A549 (cell line): ENCODE data around the gene SCN5A. TPM values are rescaled to one million over a fixed set of nuclear protein-coding genes. Genes with fewer than 3 reads are reported as not detected.

Experiments
- ATAC-seq, 2 experiments: fragments of 200-7000 bp in 1 of 2; fragments of >200 bp in 1 of 2; cut with Nextera tagmentation in 1 of 2; cut with Tn5 transposase in 1 of 2; 3 replicates each; pipeline versions ENCODE4 v1.8.0 to v1.9.1; 2018 to 2020; ENCODE audit warnings: mild to moderate bottlenecking in 1 of 2, moderate library complexity in 1 of 2
- CTCF ChIA-PET: fragments of 300-600 bp; sonication (Branson Sonifier 250); formaldehyde crosslinking; extraction: SDS; loops from one replicate; lab custom pipeline; 2021; ENCODE audit warnings: antibody characterized with exemption, inconsistent platforms; lab: Yijun Ruan, JAX
- POLR2A ChIA-PET: fragments of 350-600 bp; formaldehyde crosslinking; extraction: SDS; loops from one replicate; lab custom pipeline; 2021; ENCODE audit warnings: antibody characterized with exemption, inconsistent platforms; lab: Yijun Ruan, JAX
- DNase-seq, 2 experiments: peaks; one replicate each; pipeline versions ENCODE4 v3.0.0 to v3.0.0-alpha.2; 2011 to 2016; ENCODE audit warnings: low read depth in 1 of 2, low spot score in 1 of 2
- FAIRE-seq: peaks from 2 replicates; lab custom pipeline; 2011; peaks lifted over from hg19 to GRCh38; lab: Jason Lieb, UNC
- H3K27ac ChIP-seq, 2 experiments: fragments of >200 bp; sonication (Bioruptor Twin); formaldehyde crosslinking; 3 replicates each; pipeline ENCODE4 v1.5.1; 2016 to 2017
- H3K4me1 ChIP-seq: fragments of >200 bp; sonication (Bioruptor Twin); formaldehyde crosslinking; 3 replicates; pipeline ENCODE4 v1.6.1; 2016
- H3K4me2 ChIP-seq: fragments of >200 bp; sonication (Bioruptor Twin); formaldehyde crosslinking; 3 replicates; pipeline ENCODE4 v1.6.1; 2016
- H3K4me3 ChIP-seq: fragments of >200 bp; sonication (Bioruptor Twin); formaldehyde crosslinking; 3 replicates; pipeline ENCODE4 v1.5.1; 2016
- H3K9me3 ChIP-seq: fragments of >200 bp; sonication (Bioruptor Twin); formaldehyde crosslinking; 3 replicates; pipeline ENCODE4 v1.6.1; 2016
- BHLHE40 ChIP-seq: IDR thresholded peaks from 2 replicates; pipeline ENCODE4 v1.6.1; 2012; ENCODE audit warnings: low read depth, low read length, inconsistent platforms
- CBX2 ChIP-seq: fragments of 200-600 bp; sonication (generic); IDR thresholded peaks from 2 replicates; pipeline ENCODE4 v1.6.1; 2016; ENCODE audit warnings: low read depth, mild to moderate bottlenecking, borderline replicate concordance
- CHD2 ChIP-seq: fragments of 150-350 bp; IDR thresholded peaks from 2 replicates; pipeline ENCODE4 v1.6.1; 2014; ENCODE audit warnings: low read length; ENCODE audit not compliant: partially characterized antibody
- EHMT2 ChIP-seq: fragments of 200-600 bp; sonication (generic); IDR thresholded peaks from 2 replicates; pipeline ENCODE4 v1.6.1; 2016; ENCODE audit warnings: antibody characterized with exemption, low read depth, mild to moderate bottlenecking, moderate library complexity
- EP300 ChIP-seq, 2 experiments: fragments of >200 bp; sonication (Bioruptor Twin); formaldehyde crosslinking; IDR thresholded peaks; 2 replicates in 1 of 2; 3 replicates in 1 of 2; pipeline ENCODE4 v1.6.1; 2016 to 2017
- FOSB ChIP-seq: fragments of 250-450 bp; sonication (Bioruptor Pico); IDR thresholded peaks from 2 replicates; pipeline ENCODE4 v1.5.0; 2020; ENCODE audit warnings: mild to moderate bottlenecking, moderate library complexity
- HDAC2 ChIP-seq: fragments of 200-600 bp; sonication (generic); IDR thresholded peaks from 2 replicates; pipeline ENCODE4 v1.6.1; 2016
- HEYL ChIP-seq: fragments of 250-450 bp; sonication (Bioruptor Pico); IDR thresholded peaks from 2 replicates; pipeline ENCODE4 v1.8.0; 2021; ENCODE audit warnings: mild to moderate bottlenecking, moderate library complexity
- HOXB13 ChIP-seq: fragments of 250-450 bp; sonication (Bioruptor Pico); IDR thresholded peaks from 2 replicates; pipeline ENCODE4 v1.5.0; 2020; ENCODE audit warnings: low read depth, mild to moderate bottlenecking, moderate library complexity
- HOXB5 ChIP-seq: fragments of 250-450 bp; sonication (Bioruptor Pico); IDR thresholded peaks from 2 replicates; pipeline ENCODE4 v1.5.0; 2020; ENCODE audit warnings: mild to moderate bottlenecking, moderate library complexity
- JUN ChIP-seq, 2 experiments: fragments of >200 bp; sonication (Bioruptor Twin); formaldehyde crosslinking; IDR thresholded peaks; 2 replicates in 1 of 2; 3 replicates in 1 of 2; pipeline ENCODE4 v1.6.1; 2016 to 2017
- KDM1A ChIP-seq: fragments of 200-600 bp; sonication (generic); IDR thresholded peaks from 2 replicates; pipeline ENCODE4 v1.6.1; 2016; ENCODE audit warnings: low read depth, mild to moderate bottlenecking
- NR3C1 ChIP-seq: fragments of >200 bp; sonication (Bioruptor Twin); formaldehyde crosslinking; IDR thresholded peaks from 3 replicates; pipeline ENCODE4 v1.6.1; 2017
- POLR2A ChIP-seq: IDR thresholded peaks from 2 replicates; pipeline ENCODE4 v1.6.1; 2012; ENCODE audit warnings: mild to moderate bottlenecking, low read length
- RAD21 ChIP-seq, 2 experiments: fragments of >200 bp in 1 of 2; sonication (Bioruptor Twin) in 1 of 2; formaldehyde crosslinking in 1 of 2; IDR thresholded peaks in 1 of 2; conservative IDR thresholded peaks in 1 of 2; 2 replicates in 1 of 2; 3 replicates in 1 of 2; pipeline ENCODE4 v1.6.1; 2012 to 2018; ENCODE audit warnings: inconsistent platforms in 1 of 2
- RFX5 ChIP-seq: fragments of 450-650 bp; IDR thresholded peaks from 2 replicates; pipeline ENCODE4 v1.7.1; 2014; ENCODE audit warnings: antibody characterized with exemption, mild to moderate bottlenecking, moderate library complexity
- RNF2 ChIP-seq: fragments of 200-600 bp; sonication (generic); IDR thresholded peaks from 2 replicates; pipeline ENCODE4 v1.6.1; 2016; ENCODE audit warnings: low read depth, mild to moderate bottlenecking, antibody characterized with exemption, moderate library complexity, borderline replicate concordance
- SMC3 ChIP-seq: fragments of >200 bp; sonication (Bioruptor Twin); formaldehyde crosslinking; IDR thresholded peaks from 3 replicates; pipeline ENCODE4 v1.6.1; 2018; ENCODE audit warnings: inconsistent platforms
- ZC3H11A ChIP-seq: fragments of 450-650 bp; IDR thresholded peaks from 2 replicates; pipeline ENCODE4 v1.6.1; 2014; ENCODE audit warnings: antibody characterized with exemption, mild to moderate bottlenecking
- WGBS: methylation state at CpG from one replicate; pipeline ENCODE4 v1.1.6; 2017; ENCODE audit errors: missing lambda C conversion rate; 5-methylcytosine and 5-hydroxymethylcytosine counted together
- polyA plus RNA-seq, 4 experiments: library from polyadenylated mRNA; depleted of rRNA in 3 of 4; stranded (reverse); fragments of >200 nt; fragmentation: RNase III in 1 of 4; extraction: RNeasy Plus Mini Kit Qiagen cat#74134 plus additional on column Dnase treatment in 1 of 4; gene quantifications; 2 replicates in 3 of 4; 3 replicates in 1 of 4; pipeline ENCODE4 v1.2.3, GENCODE V29; 2011 to 2017
- TF ChIP-seq, protein P1 (sequence below): fragments of >200 bp; sonication (Bioruptor Twin); formaldehyde crosslinking; IDR thresholded peaks from 3 replicates; pipeline ENCODE4 v1.5.1; 2016
- TF ChIP-seq, protein P2 (sequence below): fragments of >200 bp; sonication (Bioruptor Twin); formaldehyde crosslinking; IDR thresholded peaks from 2 replicates; pipeline ENCODE4 v1.6.1; 2016
- TF ChIP-seq, protein P3 (sequence below): fragments of 450-650 bp; IDR thresholded peaks from 2 replicates; pipeline ENCODE4 v1.6.1; 2014; ENCODE audit warnings: antibody characterized with exemption
- TF ChIP-seq, protein P4 (sequence below): fragments of 150-350 bp; IDR thresholded peaks from 2 replicates; pipeline ENCODE4 v1.6.1; 2014; ENCODE audit warnings: low read depth, mild to moderate bottlenecking, low read length
- TF ChIP-seq, protein P5 (sequence below): fragments of 250-450 bp; sonication (Bioruptor Pico); IDR thresholded peaks from 2 replicates; pipeline ENCODE4 v1.5.0; 2021; ENCODE audit warnings: mild to moderate bottlenecking, moderate library complexity, borderline replicate concordance

The SCN5A gene
- polyA plus RNA-seq, 2 of the 4 experiments (the other 2 are of a cell fraction), result 0.09 to 0.19 TPM

DNA sequence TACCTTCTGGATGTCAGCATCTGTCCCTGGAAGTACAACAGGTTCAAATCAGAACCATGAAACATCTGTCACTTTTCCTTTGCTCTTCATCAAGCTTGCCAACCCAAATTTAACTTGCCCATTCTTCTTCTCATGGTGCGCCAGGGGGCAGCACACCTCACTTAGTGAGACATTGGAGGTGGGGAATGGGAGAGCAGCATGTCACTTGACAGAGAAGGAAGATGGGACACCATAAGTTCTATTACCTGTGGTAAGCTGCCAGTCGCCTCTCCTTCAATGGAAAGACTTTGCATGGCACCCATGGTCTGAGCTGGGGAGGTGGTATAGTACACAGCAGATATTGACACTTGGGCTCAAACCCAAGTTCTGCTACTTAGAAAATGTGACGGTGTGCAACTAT lies 2.9 kb downstream of the SCN5A start:
- FAIRE-seq, result no peak
- ChIA-PET CTCF (interaction anchor here (0.6 to 6.7 kb wide), 30 partner anchors 9 to 643 kb away, joined by 3 to 52 read pairs (median 4); partner anchors contain the start of gene EXOG), POLR2A (interaction anchor here (0.6 kb wide), 1 partner anchor 51 kb away, joined by 3 read pairs; no protein-coding TSS in a partner anchor)
- H3K4me1 ChIP-seq, result no peaks in the 10 kb centered on the region
- TF ChIP-seq, protein P1, sequence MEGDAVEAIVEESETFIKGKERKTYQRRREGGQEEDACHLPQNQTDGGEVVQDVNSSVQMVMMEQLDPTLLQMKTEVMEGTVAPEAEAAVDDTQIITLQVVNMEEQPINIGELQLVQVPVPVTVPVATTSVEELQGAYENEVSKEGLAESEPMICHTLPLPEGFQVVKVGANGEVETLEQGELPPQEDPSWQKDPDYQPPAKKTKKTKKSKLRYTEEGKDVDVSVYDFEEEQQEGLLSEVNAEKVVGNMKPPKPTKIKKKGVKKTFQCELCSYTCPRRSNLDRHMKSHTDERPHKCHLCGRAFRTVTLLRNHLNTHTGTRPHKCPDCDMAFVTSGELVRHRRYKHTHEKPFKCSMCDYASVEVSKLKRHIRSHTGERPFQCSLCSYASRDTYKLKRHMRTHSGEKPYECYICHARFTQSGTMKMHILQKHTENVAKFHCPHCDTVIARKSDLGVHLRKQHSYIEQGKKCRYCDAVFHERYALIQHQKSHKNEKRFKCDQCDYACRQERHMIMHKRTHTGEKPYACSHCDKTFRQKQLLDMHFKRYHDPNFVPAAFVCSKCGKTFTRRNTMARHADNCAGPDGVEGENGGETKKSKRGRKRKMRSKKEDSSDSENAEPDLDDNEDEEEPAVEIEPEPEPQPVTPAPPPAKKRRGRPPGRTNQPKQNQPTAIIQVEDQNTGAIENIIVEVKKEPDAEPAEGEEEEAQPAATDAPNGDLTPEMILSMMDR, result peak; percentile 58
- peak; percentile 47 to 56; a peak in 4 of 5 replicates for TF ChIP-seq RAD21 (conservative IDR thresholded peaks at IDR 0.05 in 1 of 2, IDR thresholded peaks at IDR 0.05 in 1 of 2)
- TF ChIP-seq ZC3H11A, result no peak
- TF ChIP-seq SMC3, result peak; percentile 55
- H3K9me3 ChIP-seq, result no peaks in the 10 kb centered on the region
- no peak overlapping the region for H3K4me2 ChIP-seq
- H3K4me3 ChIP-seq, result no peak overlapping the region
- ATAC-seq, result peak in 1 of 2 experiments; percentile 54; a peak in 3 of 6 replicates
- no peak overlapping the region for H3K27ac ChIP-seq
- 29% methylated on average over 3 of the region's 3 CpGs for WGBS
- DNase-seq, result peak; percentile 63 to 77

DNA sequence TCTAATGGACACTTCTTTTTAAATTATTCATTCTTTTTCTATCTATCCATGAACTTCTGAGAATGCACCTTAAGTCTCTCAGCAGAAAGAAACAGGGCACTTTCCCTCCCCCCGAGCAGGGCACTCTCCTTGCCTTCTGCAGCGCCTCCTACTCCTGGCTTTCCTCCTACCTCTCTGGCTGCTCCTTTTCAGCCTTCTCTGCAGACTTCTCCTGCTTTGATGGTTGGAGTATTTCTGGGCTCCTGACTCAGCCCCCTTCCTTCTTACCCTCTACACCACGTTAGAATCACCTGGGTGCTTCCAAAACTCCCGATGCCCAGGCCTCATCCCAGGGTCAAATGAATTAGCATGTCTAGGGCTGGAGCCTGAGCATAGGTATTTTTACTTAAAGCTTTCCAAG lies 3.4 kb downstream of the SCN5A start:
- no peak for ATAC-seq
- POLR2A ChIA-PET, result no interaction called here

DNA sequence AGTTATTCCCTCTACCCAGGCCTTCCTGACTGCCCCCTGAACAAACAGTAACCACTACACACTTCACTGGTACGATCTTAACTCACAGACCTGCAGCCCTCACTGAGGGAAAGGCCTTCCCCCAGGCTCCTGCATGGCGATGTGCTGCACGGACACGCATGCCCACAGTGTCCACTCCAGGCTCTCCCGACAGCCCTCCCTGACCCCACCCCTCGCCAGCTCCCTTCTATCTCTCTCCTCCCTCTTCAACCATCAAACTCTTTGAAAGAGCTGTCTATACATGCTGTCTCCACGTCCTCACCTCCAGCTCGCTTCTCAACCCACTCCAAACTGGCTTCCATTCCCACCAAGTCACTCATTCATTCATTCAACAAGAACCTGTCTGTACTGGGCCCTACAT lies 3.9 kb downstream of the SCN5A start:
- Histone ChIP-seq H3K27ac (no peak overlapping the region), H3K4me1 (no peaks in the 10 kb centered on the region), H3K4me2 (no peak overlapping the region), H3K4me3 (no peak overlapping the region), H3K9me3 (no peaks in the 10 kb centered on the region)
- WGBS, result 51% methylated on average over 7 of the region's 8 CpGs
- DNase-seq, result no peak
- FAIRE-seq, result no peak
- CTCF ChIA-PET, result interaction anchor here (1.0 to 6.7 kb wide), 9 partner anchors 12 to 385 kb away, joined by 3 to 52 read pairs (median 8); no protein-coding TSS in a partner anchor
- POLR2A ChIA-PET, result no interaction called here
- TF ChIP-seq, protein P2, sequence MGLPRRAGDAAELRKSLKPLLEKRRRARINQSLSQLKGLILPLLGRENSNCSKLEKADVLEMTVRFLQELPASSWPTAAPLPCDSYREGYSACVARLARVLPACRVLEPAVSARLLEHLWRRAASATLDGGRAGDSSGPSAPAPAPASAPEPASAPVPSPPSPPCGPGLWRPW, result no peak
- TF ChIP-seq, protein P3, sequence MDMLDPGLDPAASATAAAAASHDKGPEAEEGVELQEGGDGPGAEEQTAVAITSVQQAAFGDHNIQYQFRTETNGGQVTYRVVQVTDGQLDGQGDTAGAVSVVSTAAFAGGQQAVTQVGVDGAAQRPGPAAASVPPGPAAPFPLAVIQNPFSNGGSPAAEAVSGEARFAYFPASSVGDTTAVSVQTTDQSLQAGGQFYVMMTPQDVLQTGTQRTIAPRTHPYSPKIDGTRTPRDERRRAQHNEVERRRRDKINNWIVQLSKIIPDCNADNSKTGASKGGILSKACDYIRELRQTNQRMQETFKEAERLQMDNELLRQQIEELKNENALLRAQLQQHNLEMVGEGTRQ, result no peak
- TF ChIP-seq BHLHE40 (no peak), NR3C1 (no peak), KDM1A (no peak), EP300 (IDR thresholded peaks at IDR 0.05) (no peak), EHMT2 (no peak), RFX5 (no peak), HOXB5 (no peak), POLR2A (no peak), RNF2 (no peak), HEYL (CRISPR knock-in tag) (no peak), FOSB (CRISPR knock-in tag) (no peak), HDAC2 (no peak)
- no peak for ATAC-seq

More for the DNA sequence above, 3.4 kb downstream of the SCN5A start:
- Histone ChIP-seq H3K27ac (no peak overlapping the region), H3K9me3 (no peaks in the 10 kb centered on the region), H3K4me2 (no peak overlapping the region), H3K4me3 (no peak overlapping the region), H3K4me1 (no peaks in the 10 kb centered on the region)
- DNase-seq (no peak), FAIRE-seq (no peak)
- WGBS, result 57% methylated on average over 4 of the region's 4 CpGs
- TF ChIP-seq, protein P2, result no peak
- TF ChIP-seq HOXB13 (CRISPR knock-in tag) (no peak), POLR2A (no peak), CHD2 (no peak), CBX2 (no peak), JUN (IDR thresholded peaks at IDR 0.05) (no peak)
- TF ChIP-seq, protein P4, sequence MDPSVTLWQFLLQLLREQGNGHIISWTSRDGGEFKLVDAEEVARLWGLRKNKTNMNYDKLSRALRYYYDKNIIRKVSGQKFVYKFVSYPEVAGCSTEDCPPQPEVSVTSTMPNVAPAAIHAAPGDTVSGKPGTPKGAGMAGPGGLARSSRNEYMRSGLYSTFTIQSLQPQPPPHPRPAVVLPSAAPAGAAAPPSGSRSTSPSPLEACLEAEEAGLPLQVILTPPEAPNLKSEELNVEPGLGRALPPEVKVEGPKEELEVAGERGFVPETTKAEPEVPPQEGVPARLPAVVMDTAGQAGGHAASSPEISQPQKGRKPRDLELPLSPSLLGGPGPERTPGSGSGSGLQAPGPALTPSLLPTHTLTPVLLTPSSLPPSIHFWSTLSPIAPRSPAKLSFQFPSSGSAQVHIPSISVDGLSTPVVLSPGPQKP, result no peak
- TF ChIP-seq, protein P5, sequence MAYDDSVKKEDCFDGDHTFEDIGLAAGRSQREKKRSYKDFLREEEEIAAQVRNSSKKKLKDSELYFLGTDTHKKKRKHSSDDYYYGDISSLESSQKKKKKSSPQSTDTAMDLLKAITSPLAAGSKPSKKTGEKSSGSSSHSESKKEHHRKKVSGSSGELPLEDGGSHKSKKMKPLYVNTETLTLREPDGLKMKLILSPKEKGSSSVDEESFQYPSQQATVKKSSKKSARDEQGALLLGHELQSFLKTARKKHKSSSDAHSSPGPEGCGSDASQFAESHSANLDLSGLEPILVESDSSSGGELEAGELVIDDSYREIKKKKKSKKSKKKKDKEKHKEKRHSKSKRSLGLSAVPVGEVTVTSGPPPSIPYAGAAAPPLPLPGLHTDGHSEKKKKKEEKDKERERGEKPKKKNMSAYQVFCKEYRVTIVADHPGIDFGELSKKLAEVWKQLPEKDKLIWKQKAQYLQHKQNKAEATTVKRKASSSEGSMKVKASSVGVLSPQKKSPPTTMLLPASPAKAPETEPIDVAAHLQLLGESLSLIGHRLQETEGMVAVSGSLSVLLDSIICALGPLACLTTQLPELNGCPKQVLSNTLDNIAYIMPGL (CRISPR knock-in tag), result no peak
- CTCF ChIA-PET, result interaction anchor here (0.7 to 6.7 kb wide), 27 partner anchors 8 to 644 kb away, joined by 3 to 52 read pairs (median 4); partner anchors contain the start of gene EXOG
